GM12878 (cell line): ENCODE results near the gene PAFAH2. TPM values are rescaled to one million over a fixed set of nuclear protein-coding genes. Genes with fewer than 3 reads are reported as not detected.

Experiments used
- ATAC-seq: fragments of 200-7000 bp; cut with Tn5 transposase; 3 replicates; pipeline ENCODE4 v1.9.1; 2020; ENCODE audit warnings: mild to moderate bottlenecking, moderate library complexity
- BruUV-seq: library from RNA; stranded (reverse); fragments of 400-500 nt; replicated peaks from 2 replicates; lab custom pipeline; 2021; lab: Mats Ljungman, UMichigan
- CTCF ChIA-PET: fragments of 300-600 bp; sonication (Branson Sonifier 250); formaldehyde crosslinking; extraction: SDS; loops from one replicate; lab custom pipeline; 2021; ENCODE audit warnings: inconsistent platforms; lab: Yijun Ruan, JAX
- POLR2A ChIA-PET: fragments of 350-600 bp; formaldehyde crosslinking; extraction: SDS; loops from one replicate; lab custom pipeline; 2021; ENCODE audit warnings: inconsistent platforms; lab: Charles Lee
- RAD21 ChIA-PET: fragments of 300-600 bp; sonication (Branson Sonifier 250); formaldehyde crosslinking; loops from one replicate; lab custom pipeline; 2023; ENCODE audit warnings: antibody characterized with exemption; ENCODE audit not compliant: unreplicated experiment; lab: Charles Lee
- SMC1A ChIA-PET: fragments of 300-600 bp; sonication (Branson Sonifier 250); formaldehyde crosslinking; loops from one replicate; lab custom pipeline; 2023; ENCODE audit not compliant: unreplicated experiment, uncharacterized antibody; lab: Charles Lee
- DNase-seq: peaks from one replicate; pipeline ENCODE4 v3.0.0-alpha.2; 2011; ENCODE audit warnings: low read depth, low spot score
- FAIRE-seq: peaks from 3 replicates; lab custom pipeline; 2011; peaks lifted over from hg19 to GRCh38; lab: Jason Lieb, UNC
- H2AFZ ChIP-seq: 2 replicates; pipeline ENCODE4 v1.6.0; 2011; ENCODE audit warnings: low read depth, low read length, control low read depth; ENCODE audit not compliant: control insufficient read depth
- H3K27ac ChIP-seq: 2 replicates; pipeline ENCODE4 v1.5.1; 2011; ENCODE audit warnings: control low read depth; ENCODE audit not compliant: control insufficient read depth, insufficient read depth
- H3K27me3 ChIP-seq, 2 experiments: replicated peaks in 1 of 2; 2 replicates each; pipeline versions ENCODE4 v1.6.0 to v1.6.1; 2011; ENCODE audit warnings: low read length in 1 of 2; ENCODE audit not compliant: control insufficient read depth in 2 of 2, insufficient read depth in 2 of 2
- H3K36me3 ChIP-seq, 2 experiments: 2 replicates each; pipeline ENCODE4 v1.5.1; 2011; ENCODE audit warnings: low read length in 1 of 2; ENCODE audit not compliant: control insufficient read depth in 2 of 2, insufficient read depth in 2 of 2
- H3K4me1 ChIP-seq: 2 replicates; pipeline ENCODE4 v1.6.1; 2011; ENCODE audit warnings: mild to moderate bottlenecking, low read length, moderate library complexity, mixed read lengths; ENCODE audit not compliant: control insufficient read depth, insufficient read depth
- H3K4me2 ChIP-seq: 2 replicates; pipeline ENCODE4 v1.6.0; 2011; ENCODE audit warnings: control low read depth; ENCODE audit not compliant: control insufficient read depth, insufficient read depth
- H3K4me3 ChIP-seq: fragments of 200-600 bp; sonication (generic); 2 replicates; pipeline ENCODE4 v1.5.1; 2016
- H3K79me2 ChIP-seq: 2 replicates; pipeline ENCODE4 v1.6.0; 2011; ENCODE audit warnings: low read length; ENCODE audit not compliant: control insufficient read depth, insufficient read depth
- H3K9ac ChIP-seq: 2 replicates; pipeline ENCODE4 v1.8.0; 2011; ENCODE audit warnings: low read length, control low read depth, mixed read lengths; ENCODE audit not compliant: control insufficient read depth, insufficient read depth
- H3K9me3 ChIP-seq: replicated peaks from 3 replicates; pipeline ENCODE4 v1.5.1; 2011; ENCODE audit warnings: mild to moderate bottlenecking, low read length; ENCODE audit not compliant: control insufficient read depth, insufficient read depth
- H4K20me1 ChIP-seq: 2 replicates; pipeline ENCODE4 v1.6.0; 2011; ENCODE audit not compliant: control insufficient read depth, insufficient read depth
- CTCF ChIP-seq, 3 experiments: IDR thresholded peaks in 2 of 3; conservative IDR thresholded peaks in 1 of 3; 2 replicates each; pipeline ENCODE4 v1.5.1; 2011; ENCODE audit warnings: low read depth in 3 of 3, low read length in 3 of 3, mild to moderate bottlenecking in 3 of 3, control low read depth in 2 of 3, moderate library complexity in 2 of 3, inconsistent platforms in 1 of 3, mixed read lengths in 1 of 3; ENCODE audit not compliant: control insufficient read depth in 2 of 3, insufficient read depth in 1 of 3; ENCODE audit errors: extremely low read depth in 1 of 3
- NBN ChIP-seq: fragments of 450-650 bp; IDR thresholded peaks from 2 replicates; pipeline ENCODE4 v1.6.1; 2016
- NR2C1 ChIP-seq: fragments of 450-650 bp; IDR thresholded peaks from 2 replicates; pipeline ENCODE4 v1.6.1; 2017; ENCODE audit warnings: antibody characterized with exemption, mild to moderate bottlenecking, moderate library complexity
- PML ChIP-seq: IDR thresholded peaks from 2 replicates; pipeline ENCODE4 v1.6.1; 2012; ENCODE audit warnings: low read length, inconsistent platforms
- SUZ12 ChIP-seq: fragments of 200-600 bp; sonication (generic); IDR thresholded peaks from one replicate; pipeline ENCODE4 v1.6.1; 2018; ENCODE audit warnings: antibody characterized with exemption, mild to moderate bottlenecking; ENCODE audit not compliant: unreplicated experiment
- TARDBP ChIP-seq: IDR thresholded peaks from 2 replicates; pipeline ENCODE4 v1.6.1; 2016; ENCODE audit warnings: borderline replicate concordance
- WGBS: methylation state at CpG from one replicate; pipeline ENCODE4 v1.1.6; 2016; ENCODE audit warnings: low lambda C conversion rate; ENCODE audit not compliant: insufficient replicate concordance, insufficient coverage; ENCODE audit errors: missing lambda C conversion rate; 5-methylcytosine and 5-hydroxymethylcytosine counted together
- in situ Hi-C: fragments of 300-500 bp; cut with MboI; formaldehyde crosslinking; loops from 9 replicates; pipeline ENCODE4 v1.14.3; 2018; ENCODE audit warnings: mixed read lengths
- intact Hi-C: fragments of 100-400 bp; cut with micrococcal nuclease; formaldehyde crosslinking; loops from one replicate; pipeline ENCODE4 v1.14.2; 2022; ENCODE audit not compliant: unreplicated experiment
- polyA plus RNA-seq, 11 experiments: library from polyadenylated mRNA; depleted of rRNA in 4 of 11; unstranded in 6 of 11; stranded (reverse) in 5 of 11; fragments of >200 nt; fragmentation: Nextera tagmentation in 4 of 11; fragmentation: Illumina TruSeq in 1 of 11; extraction: Ambion mirVana in 4 of 11; extraction: Trizol in 1 of 11; gene quantifications; 1 replicate in 1 of 11; 2 replicates in 10 of 11; pipeline versions ENCODE4 v1.2.1 to v1.2.3, GENCODE V29; 2011 to 2016; ENCODE audit warnings: inconsistent platforms in 2 of 11, missing spikeins in 2 of 11, low read depth in 1 of 11
- total RNA-seq, 4 experiments: library from RNA; depleted of rRNA in 3 of 4; stranded (reverse); fragments of >200 nt in 3 of 4; fragmentation: Illumina TruSeq in 1 of 4; extraction: Trizol in 1 of 4; gene quantifications; 2 replicates each; pipeline versions ENCODE4 v1.2.1 to v1.2.3, GENCODE V29; 2013 to 2021

Gene PAFAH2
- total and polyA plus RNA-seq, 10 of the 15 experiments (the other 5 are each of a cell fraction or from before 2014, with no cell fraction given) = 3.0 to 9.5 (median 6.5) TPM

- no TSS peak for BruUV-seq
- FAIRE-seq = no peak
- WGBS = 35% methylated on average over 5 of the region's 5 CpGs
- Histone ChIP-seq H3K27ac (no peak overlapping the region), H4K20me1 (no peaks in the 10 kb centered on the region), H3K79me2 (no peaks in the 10 kb centered on the region), H3K4me2 (no peak overlapping the region), H3K4me1 (no peaks in the 10 kb centered on the region), H3K4me3 (no peak overlapping the region), H2AFZ (no peak overlapping the region), H3K36me3 (no peaks in the 10 kb centered on the region), H3K27me3 (no peaks in the 10 kb centered on the region), H3K9me3 (no peaks in the 10 kb centered on the region; the same call in 2 of the 3 replicates), H3K9ac (no peak overlapping the region)
- DNase-seq = no peak
- ChIA-PET POLR2A (no interaction called here), CTCF (interaction anchor here (0.9 kb wide), 1 partner anchor 43 kb away, joined by 3 read pairs; no protein-coding TSS in a partner anchor), SMC1A (no interaction called here), RAD21 (no interaction called here)
- no peak for ATAC-seq
- in situ Hi-C loops = no loop called here
- intact Hi-C loops = no loop called here
- TF ChIP-seq SUZ12 (no peak), CTCF (IDR thresholded peaks at IDR 0.05 in 2 of 3, conservative IDR thresholded peaks at IDR 0.05 in 1 of 3; ENCODE audit: control insufficient read depth in 2 of 3, extremely low read depth in 1 of 3, insufficient read depth in 1 of 3, low read depth in 3 of 3, low read length in 3 of 3) (no peak), NR2C1 (no peak), PML (no peak), NBN (no peak), TARDBP (no peak)
These were observed 52.1 kb downstream of the PAFAH2 start for GRCh38 chr1:25945761-25946160.
